AG10803 (cell line): ENCODE measurements around the gene VIPR1.

Experiments used
- DNase-seq: peaks from one replicate; pipeline ENCODE4 v3.0.0; 2010; ENCODE audit warnings: low read depth
- H3K4me3 ChIP-seq: 2 replicates; pipeline ENCODE4 v1.5.1; 2011; ENCODE audit warnings: mild to moderate bottlenecking, low read length, control low read depth
- TF ChIP-seq, protein P1 (sequence below): conservative IDR thresholded peaks from 2 replicates; pipeline ENCODE4 v1.5.1; 2011; ENCODE audit warnings: mild to moderate bottlenecking, low read length, control low read depth, inconsistent platforms

Gene VIPR1, protein sequence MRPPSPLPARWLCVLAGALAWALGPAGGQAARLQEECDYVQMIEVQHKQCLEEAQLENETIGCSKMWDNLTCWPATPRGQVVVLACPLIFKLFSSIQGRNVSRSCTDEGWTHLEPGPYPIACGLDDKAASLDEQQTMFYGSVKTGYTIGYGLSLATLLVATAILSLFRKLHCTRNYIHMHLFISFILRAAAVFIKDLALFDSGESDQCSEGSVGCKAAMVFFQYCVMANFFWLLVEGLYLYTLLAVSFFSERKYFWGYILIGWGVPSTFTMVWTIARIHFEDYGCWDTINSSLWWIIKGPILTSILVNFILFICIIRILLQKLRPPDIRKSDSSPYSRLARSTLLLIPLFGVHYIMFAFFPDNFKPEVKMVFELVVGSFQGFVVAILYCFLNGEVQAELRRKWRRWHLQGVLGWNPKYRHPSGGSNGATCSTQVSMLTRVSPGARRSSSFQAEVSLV

DNA sequence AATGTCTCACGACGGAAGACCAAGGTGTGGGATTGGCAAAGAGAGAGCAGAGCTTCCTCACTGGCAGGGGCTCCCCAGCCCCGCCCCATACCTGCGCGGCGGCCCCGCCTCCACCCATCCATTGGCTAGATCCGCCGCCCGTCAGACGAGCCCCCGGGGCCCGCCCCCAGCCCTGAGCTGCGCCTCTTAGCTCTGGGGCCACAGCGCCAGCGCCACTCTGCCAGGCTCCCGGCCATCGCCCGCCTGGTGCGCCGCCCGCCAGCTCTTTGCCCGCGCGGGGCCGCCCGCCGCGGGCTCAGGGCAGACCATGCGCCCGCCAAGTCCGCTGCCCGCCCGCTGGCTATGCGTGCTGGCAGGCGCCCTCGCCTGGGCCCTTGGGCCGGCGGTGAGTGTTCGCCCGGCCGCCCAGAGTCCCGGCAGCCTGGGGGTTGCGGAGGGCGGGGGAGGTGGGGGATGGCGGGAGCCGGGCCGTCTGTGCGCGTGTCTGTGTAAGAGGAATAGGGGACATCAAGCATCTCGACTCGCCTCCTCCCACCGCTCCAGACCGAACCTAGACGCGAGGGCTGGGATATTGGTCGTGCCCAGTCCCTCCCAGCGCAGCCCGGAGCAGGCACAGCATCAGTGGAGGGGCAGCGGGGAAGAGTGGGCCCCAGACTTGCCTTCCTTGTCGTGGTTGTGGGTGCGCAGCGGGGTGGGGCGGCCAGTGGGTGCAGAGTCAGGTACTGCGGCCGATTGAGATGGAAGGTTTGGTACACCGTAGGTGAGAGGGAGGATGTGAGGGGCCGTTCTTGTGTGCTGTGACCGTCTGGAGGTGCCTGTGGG, at the start of gene VIPR1:
TSS of gene VIPR1 (plus strand) at position 215 of the 822 bp plus-strand sequence. CDS start at position 308, 93 bp downstream.
- H3K4me3 ChIP-seq = no peak within 1 kb of the TSS
- TF ChIP-seq, protein P1, sequence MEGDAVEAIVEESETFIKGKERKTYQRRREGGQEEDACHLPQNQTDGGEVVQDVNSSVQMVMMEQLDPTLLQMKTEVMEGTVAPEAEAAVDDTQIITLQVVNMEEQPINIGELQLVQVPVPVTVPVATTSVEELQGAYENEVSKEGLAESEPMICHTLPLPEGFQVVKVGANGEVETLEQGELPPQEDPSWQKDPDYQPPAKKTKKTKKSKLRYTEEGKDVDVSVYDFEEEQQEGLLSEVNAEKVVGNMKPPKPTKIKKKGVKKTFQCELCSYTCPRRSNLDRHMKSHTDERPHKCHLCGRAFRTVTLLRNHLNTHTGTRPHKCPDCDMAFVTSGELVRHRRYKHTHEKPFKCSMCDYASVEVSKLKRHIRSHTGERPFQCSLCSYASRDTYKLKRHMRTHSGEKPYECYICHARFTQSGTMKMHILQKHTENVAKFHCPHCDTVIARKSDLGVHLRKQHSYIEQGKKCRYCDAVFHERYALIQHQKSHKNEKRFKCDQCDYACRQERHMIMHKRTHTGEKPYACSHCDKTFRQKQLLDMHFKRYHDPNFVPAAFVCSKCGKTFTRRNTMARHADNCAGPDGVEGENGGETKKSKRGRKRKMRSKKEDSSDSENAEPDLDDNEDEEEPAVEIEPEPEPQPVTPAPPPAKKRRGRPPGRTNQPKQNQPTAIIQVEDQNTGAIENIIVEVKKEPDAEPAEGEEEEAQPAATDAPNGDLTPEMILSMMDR = no peak
- no peak for DNase-seq

DNA sequence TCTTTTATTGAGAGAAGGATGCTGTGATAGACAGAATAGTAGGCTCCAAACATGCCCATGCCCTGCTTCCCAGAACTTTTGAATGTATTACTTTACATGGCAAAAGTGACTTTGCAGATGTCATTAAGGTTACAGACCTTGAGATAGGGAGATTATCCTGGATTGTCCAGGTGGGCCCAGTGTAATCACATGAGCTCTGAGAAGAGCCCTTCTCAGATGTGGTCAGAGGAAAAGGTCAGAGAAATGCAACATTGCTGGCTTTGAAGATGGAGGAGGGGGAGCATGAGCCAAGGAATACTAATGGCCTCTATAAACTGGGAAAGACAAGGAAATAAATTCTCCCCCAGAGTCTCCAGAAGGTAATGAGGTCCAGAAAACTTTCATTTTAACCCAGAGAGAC, 46.2 kb upstream of the VIPR1 start:
- DNase-seq = no peak
- TF ChIP-seq, protein P1 = no peak
- H3K4me3 ChIP-seq = no peak overlapping the region

DNA sequence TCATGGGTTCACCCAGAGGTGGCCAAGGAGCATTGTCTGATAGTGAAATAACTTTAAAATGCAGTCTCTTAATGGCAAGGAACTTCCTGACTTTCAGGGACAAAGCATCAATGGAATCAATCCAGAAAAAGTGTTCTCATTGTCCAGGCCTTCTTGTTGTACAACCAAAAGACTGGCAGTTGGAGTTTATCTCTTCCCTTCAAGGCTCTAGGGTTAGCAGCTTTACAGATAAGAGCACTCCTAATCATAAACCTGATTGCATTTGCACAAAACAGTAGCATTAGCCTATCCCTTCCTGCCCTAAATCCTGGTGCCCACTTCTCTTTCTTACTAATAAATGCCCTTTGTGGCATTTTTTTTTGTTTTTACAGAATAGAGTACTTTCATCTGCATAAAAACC, 43.3 kb upstream of the VIPR1 start:
- TF ChIP-seq, protein P1 = no peak
- no peak overlapping the region for H3K4me3 ChIP-seq
- no peak for DNase-seq

DNA sequence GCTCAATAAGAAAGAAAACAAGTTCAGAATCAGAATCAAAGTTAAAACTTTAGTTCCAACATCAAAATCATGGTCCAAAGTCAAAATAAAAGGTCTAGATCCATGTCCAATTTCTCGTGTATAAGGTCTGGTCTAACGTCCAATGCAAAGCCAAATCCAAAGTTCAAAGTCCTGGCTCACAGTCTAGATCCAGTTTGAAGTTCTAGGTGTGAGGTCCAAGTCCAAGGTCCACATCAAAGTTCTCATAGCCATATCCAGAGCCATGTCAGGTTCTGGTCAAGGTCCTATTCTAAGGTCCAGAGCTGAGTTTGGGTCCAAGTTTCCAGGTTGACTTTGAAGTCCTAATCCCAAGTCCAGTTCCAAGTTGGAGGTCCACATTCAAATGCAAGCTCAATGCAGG, 40.7 kb upstream of the VIPR1 start:
- no peak for DNase-seq
- no peak overlapping the region for H3K4me3 ChIP-seq
- TF ChIP-seq, protein P1 = no peak

DNA sequence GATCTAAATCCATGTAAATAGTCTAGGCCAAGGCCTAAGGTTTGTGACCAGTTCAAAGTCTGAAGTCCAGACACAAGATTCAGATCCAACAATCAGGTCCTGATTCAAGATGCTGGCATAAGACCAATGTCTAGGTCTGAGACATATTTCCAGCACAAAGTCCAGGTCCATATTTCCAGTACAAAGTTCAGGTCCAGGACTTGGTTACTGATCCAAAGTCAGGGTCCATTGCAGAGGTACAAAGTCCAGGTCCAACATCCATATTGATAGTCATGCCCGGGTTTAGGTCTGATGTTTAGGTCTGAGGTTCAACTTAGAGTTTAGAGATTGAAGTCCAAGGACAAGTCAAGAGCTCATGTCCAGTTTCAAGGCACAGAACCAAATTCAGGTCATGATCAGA, 39.4 kb upstream of the VIPR1 start:
- TF ChIP-seq, protein P1 = no peak
- DNase-seq = no peak
- H3K4me3 ChIP-seq = no peak overlapping the region

DNA sequence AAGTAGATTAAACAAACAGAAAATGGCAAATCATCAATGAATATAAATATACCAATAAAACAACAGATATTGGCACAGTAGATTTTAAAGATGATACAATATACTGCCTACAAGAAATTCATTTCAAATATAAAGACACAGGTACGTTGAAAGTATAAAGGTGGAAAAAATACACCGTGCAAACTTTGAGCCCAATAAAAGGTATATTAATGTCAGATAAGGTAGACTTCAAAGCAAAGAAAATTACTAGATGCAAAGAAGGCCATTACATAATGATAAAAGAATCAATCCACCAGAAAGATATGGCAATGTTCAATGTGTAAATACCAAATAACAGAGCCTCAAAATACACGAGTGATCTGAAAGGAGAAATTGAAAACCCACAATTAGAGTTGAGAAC, 34.3 kb upstream of the VIPR1 start:
- TF ChIP-seq, protein P1 = no peak
- DNase-seq = no peak
- H3K4me3 ChIP-seq = no peak overlapping the region
